H9 (cell line): Measurements from ENCODE around the gene EZH2. TPM values are rescaled to one million over a fixed set of nuclear protein-coding genes. Genes with fewer than 3 reads are reported as not detected.

ENCODE experiments used
- DNase-seq: peaks from one replicate; pipeline ENCODE4 v3.0.0-alpha.2; 2017
- H2AFZ ChIP-seq: one replicate; pipeline ENCODE4 v1.6.1; 2013; ENCODE audit warnings: mild to moderate bottlenecking, low read length, control low read depth, moderate library complexity
- H2AK5ac ChIP-seq: 2 replicates; pipeline ENCODE4 v1.6.1; 2013; ENCODE audit warnings: low read length, control low read depth, mixed read lengths; ENCODE audit not compliant: insufficient read length
- H2BK120ac ChIP-seq: one replicate; pipeline ENCODE4 v1.6.1; 2013; ENCODE audit warnings: low read depth, mild to moderate bottlenecking, low read length, control low read depth, inconsistent platforms; ENCODE audit not compliant: poor library complexity, severe bottlenecking
- H2BK12ac ChIP-seq: 2 replicates; pipeline ENCODE4 v1.6.1; 2013; ENCODE audit warnings: low read length, control low read depth, mixed read lengths, low read depth; ENCODE audit not compliant: insufficient read length
- H2BK15ac ChIP-seq: 2 replicates; pipeline ENCODE4 v1.6.1; 2013; ENCODE audit warnings: low read depth, low read length, control low read depth
- H2BK20ac ChIP-seq: one replicate; pipeline ENCODE4 v1.6.1; 2013; ENCODE audit warnings: low read depth, mild to moderate bottlenecking, low read length, control low read depth, inconsistent platforms; ENCODE audit not compliant: poor library complexity, severe bottlenecking
- H2BK5ac ChIP-seq: 2 replicates; pipeline ENCODE4 v1.6.1; 2013; ENCODE audit warnings: low read length, control low read depth, mixed read lengths; ENCODE audit not compliant: insufficient read length
- H3K14ac ChIP-seq: 2 replicates; pipeline ENCODE4 v1.6.1; 2013; ENCODE audit warnings: low read length, control low read depth; ENCODE audit not compliant: insufficient read depth
- H3K18ac ChIP-seq: 2 replicates; pipeline ENCODE4 v1.6.1; 2013; ENCODE audit warnings: low read depth, mild to moderate bottlenecking, mixed read lengths, low read length, control low read depth; ENCODE audit not compliant: insufficient read length
- H3K23ac ChIP-seq: 2 replicates; pipeline ENCODE4 v1.6.1; 2013; ENCODE audit warnings: low read length, control low read depth, mixed read lengths, low read depth; ENCODE audit not compliant: insufficient read length
- H3K23me2 ChIP-seq: 2 replicates; pipeline ENCODE4 v1.6.1; 2013; ENCODE audit warnings: low read depth, mild to moderate bottlenecking, mixed read lengths, low read length, control low read depth; ENCODE audit not compliant: insufficient read length, poor library complexity, severe bottlenecking
- H3K27ac ChIP-seq: 2 replicates; pipeline ENCODE4 v1.5.1; 2013; ENCODE audit warnings: low read length, control low read depth, mixed read lengths, low read depth; ENCODE audit not compliant: insufficient read length
- H3K27me3 ChIP-seq: 2 replicates; pipeline ENCODE4 v1.6.1; 2013; ENCODE audit warnings: low read length, control low read depth, inconsistent platforms; ENCODE audit not compliant: insufficient read depth
- H3K4ac ChIP-seq: 2 replicates; pipeline ENCODE4 v1.6.1; 2013; ENCODE audit warnings: low read depth, mild to moderate bottlenecking, control low read depth, inconsistent platforms, low read length, moderate library complexity
- H3K4me1 ChIP-seq: 2 replicates; pipeline ENCODE4 v1.6.1; 2013; ENCODE audit warnings: low read length, control low read depth, inconsistent platforms; ENCODE audit not compliant: insufficient read depth
- H3K4me2 ChIP-seq: 2 replicates; pipeline ENCODE4 v1.6.1; 2013; ENCODE audit warnings: low read length, control low read depth, mixed read lengths; ENCODE audit not compliant: insufficient read length, insufficient read depth
- H3K56ac ChIP-seq: 2 replicates; pipeline ENCODE4 v1.6.1; 2013; ENCODE audit warnings: low read depth, mild to moderate bottlenecking, mixed read lengths, low read length, control low read depth; ENCODE audit not compliant: insufficient read length
- H3K79me1 ChIP-seq: 2 replicates; pipeline ENCODE4 v1.6.1; 2013; ENCODE audit warnings: low read depth, mild to moderate bottlenecking, moderate library complexity, low read length, control low read depth, inconsistent platforms; ENCODE audit not compliant: insufficient read depth, poor library complexity, severe bottlenecking
- H3K79me2 ChIP-seq: 2 replicates; pipeline ENCODE4 v1.6.1; 2013; ENCODE audit warnings: low read length, control low read depth, inconsistent platforms; ENCODE audit not compliant: insufficient read depth
- H3K9ac ChIP-seq: 2 replicates; pipeline ENCODE4 v1.6.1; 2013; ENCODE audit warnings: low read length, control low read depth, mixed read lengths; ENCODE audit not compliant: insufficient read length; ENCODE audit errors: extremely low read depth
- H3K9me3 ChIP-seq: one replicate; pipeline ENCODE4 v1.6.1; 2013; ENCODE audit warnings: low read depth, low read length, inconsistent platforms; ENCODE audit not compliant: control insufficient read depth
- H3T11ph ChIP-seq: one replicate; pipeline ENCODE4 v1.6.1; 2013; ENCODE audit warnings: mild to moderate bottlenecking, low read length, control low read depth, inconsistent platforms
- H4K20me1 ChIP-seq: one replicate; pipeline ENCODE4 v1.6.1; 2013; ENCODE audit not compliant: control insufficient read depth, insufficient read length, insufficient read depth
- H4K5ac ChIP-seq: 2 replicates; pipeline ENCODE4 v1.6.1; 2013; ENCODE audit warnings: low read depth, mild to moderate bottlenecking, mixed read lengths, low read length, control low read depth; ENCODE audit not compliant: insufficient read length
- H4K8ac ChIP-seq: replicated peaks from 2 replicates; pipeline ENCODE4 v1.6.1; 2013; ENCODE audit warnings: low read length, control low read depth, mixed read lengths, low read depth; ENCODE audit not compliant: insufficient read length
- H4K91ac ChIP-seq: 2 replicates; pipeline ENCODE4 v1.6.1; 2013; ENCODE audit warnings: low read depth, mild to moderate bottlenecking, moderate library complexity, mixed read lengths, low read length, control low read depth; ENCODE audit not compliant: insufficient read length
- H3K27ac Mint-ChIP-seq, 3 experiments: 2 replicates in 2 of 3; 3 replicates in 1 of 3; pipeline ENCODE4 v1.8.0; 2020 to 2021; ENCODE audit warnings: mixed read lengths in 3 of 3, mild to moderate bottlenecking in 1 of 3, moderate library complexity in 1 of 3
- H3K27me3 Mint-ChIP-seq: 2 replicates; pipeline ENCODE4 v1.8.0; 2021; ENCODE audit warnings: low read depth, mild to moderate bottlenecking, moderate library complexity, mixed read lengths
- H3K36me3 Mint-ChIP-seq, 3 experiments: 2 replicates in 2 of 3; 3 replicates in 1 of 3; pipeline ENCODE4 v1.8.0; 2020 to 2021; ENCODE audit warnings: low read depth in 3 of 3, mixed read lengths in 3 of 3; ENCODE audit not compliant: insufficient read depth in 1 of 3
- H3K4me1 Mint-ChIP-seq, 2 experiments: 2 replicates each; pipeline ENCODE4 v1.8.0; 2020; ENCODE audit warnings: mixed read lengths in 2 of 2
- H3K4me3 Mint-ChIP-seq, 2 experiments: 2 replicates in 1 of 2; 3 replicates in 1 of 2; pipeline ENCODE4 v1.8.0; 2020 to 2021; ENCODE audit warnings: mild to moderate bottlenecking in 2 of 2, mixed read lengths in 2 of 2, moderate library complexity in 1 of 2
- H3K9me3 Mint-ChIP-seq, 2 experiments: 2 replicates in 1 of 2; 3 replicates in 1 of 2; pipeline ENCODE4 v1.8.0; 2020; ENCODE audit warnings: mild to moderate bottlenecking in 2 of 2, mixed read lengths in 2 of 2, moderate library complexity in 1 of 2
- CTCF ChIP-seq: fragments of 200-600 bp; sonication (generic); conservative IDR thresholded peaks from 3 replicates; pipeline ENCODE4 v1.8.0; 2021; ENCODE audit warnings: antibody characterized with exemption, mild to moderate bottlenecking
- WGBS: extraction: QIAGEN DNeasy Blood & Tissue Kit; methylation state at CpG from one replicate; pipeline ENCODE4 v1.1.7; 2013; ENCODE audit warnings: missing lambda C conversion rate, low lambda C conversion rate, mixed read lengths; ENCODE audit not compliant: insufficient read length; ENCODE audit errors: extremely low coverage; 5-methylcytosine and 5-hydroxymethylcytosine counted together
- total RNA-seq: library from RNA; stranded (reverse); gene quantifications from 2 replicates; pipeline ENCODE4 v1.2.1, GENCODE V29; 2021

The EZH2 gene
- total RNA-seq, 1 experiment from 2014 or later = 41.3 TPM

GRCh38 chr7:148921189-148921588, 37.1 kb upstream of the EZH2 start:
- no peak for DNase-seq
- Histone ChIP-seq H3K27me3 (no peaks in the 10 kb centered on the region), H3K4me1 (no peaks in the 10 kb centered on the region; the same call in 1 of the 2 replicates), H4K5ac (no peak overlapping the region), H3K4me2 (no peak overlapping the region), H3K79me2 (no peaks in the 10 kb centered on the region), H3K4ac (no peak overlapping the region), H2AK5ac (no peak overlapping the region), H3K23me2 (no peaks in the 10 kb centered on the region), H2BK15ac (no peak overlapping the region), H2BK20ac (no peak overlapping the region), H2BK12ac (no peak overlapping the region), H2AFZ (no peak overlapping the region), H4K91ac (no peak overlapping the region), H3K18ac (no peak overlapping the region), H2BK5ac (no peak overlapping the region), H4K8ac (no peak overlapping the region), H3K9ac (no peak overlapping the region), H4K20me1 (no peaks in the 10 kb centered on the region), H3T11ph (no peak overlapping the region), H3K23ac (no peak overlapping the region), H3K14ac (no peak overlapping the region), H3K9me3 (no peaks in the 10 kb centered on the region), H2BK120ac (no peak overlapping the region), H3K56ac (no peak overlapping the region), H3K27ac (no peak overlapping the region), H3K79me1 (no peaks in the 10 kb centered on the region)
- no CpG with 5 or more reads among the region's 5 CpGs for WGBS
- Mint-ChIP-seq H3K36me3 (peaks cover 0 to 5% (median 0%) of the 10 kb centered on the region in 3 experiments; a peak in 1 of 7 replicates), H3K9me3 (no peaks in the 10 kb centered on the region), H3K4me3 (no peak overlapping the region), H3K27ac (no peak overlapping the region), H3K27me3 (no peaks in the 10 kb centered on the region; the same call in 1 of the 2 replicates), H3K4me1 (no peaks in the 10 kb centered on the region)
- no peak for TF ChIP-seq CTCF
